Measurements from ENCODE around the gene CARD9.
A peak's percentile ranks its signal among the peaks of the same experiment; 100 is the strongest.

The CARD9 gene

DNA sequence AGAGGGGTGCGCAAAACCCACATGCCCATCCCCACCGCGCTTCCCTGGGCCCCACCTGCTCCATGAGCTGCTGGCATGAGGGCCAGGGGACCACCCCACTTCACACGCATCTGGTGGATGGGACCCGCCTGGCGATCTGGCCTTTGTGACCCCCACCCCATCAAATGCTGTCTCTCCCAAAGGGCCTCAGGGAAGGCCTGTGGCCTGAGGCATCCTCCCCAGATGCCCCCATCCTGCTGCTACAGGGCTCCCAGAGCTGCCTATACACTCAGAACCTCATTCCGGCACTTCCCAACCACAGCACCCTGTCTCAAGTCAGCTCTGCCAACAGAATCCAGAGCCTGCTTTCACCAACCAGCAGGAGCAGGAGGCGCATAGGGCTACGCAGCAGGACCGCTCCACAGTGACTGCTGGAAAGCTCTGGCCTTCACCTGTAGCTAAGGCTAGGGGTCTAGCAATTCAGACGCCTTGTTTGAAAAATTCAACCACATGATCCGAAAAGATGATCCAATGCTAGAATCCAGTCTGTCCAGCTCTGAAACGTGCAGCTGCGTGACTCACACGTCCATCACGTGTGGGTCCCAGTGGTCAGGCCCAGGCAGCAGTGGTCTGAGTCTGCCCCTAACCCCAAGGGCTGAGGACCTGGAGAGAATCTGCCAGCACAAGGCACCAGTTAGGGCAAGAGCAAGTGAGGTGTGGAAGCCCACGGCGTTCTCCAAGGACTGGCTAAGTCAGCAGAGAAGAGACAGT, 27.9 kb upstream of the CARD9 start:
- DNase-seq (ENCODE audit: low read depth in 3 of 3) = no peak

DNA sequence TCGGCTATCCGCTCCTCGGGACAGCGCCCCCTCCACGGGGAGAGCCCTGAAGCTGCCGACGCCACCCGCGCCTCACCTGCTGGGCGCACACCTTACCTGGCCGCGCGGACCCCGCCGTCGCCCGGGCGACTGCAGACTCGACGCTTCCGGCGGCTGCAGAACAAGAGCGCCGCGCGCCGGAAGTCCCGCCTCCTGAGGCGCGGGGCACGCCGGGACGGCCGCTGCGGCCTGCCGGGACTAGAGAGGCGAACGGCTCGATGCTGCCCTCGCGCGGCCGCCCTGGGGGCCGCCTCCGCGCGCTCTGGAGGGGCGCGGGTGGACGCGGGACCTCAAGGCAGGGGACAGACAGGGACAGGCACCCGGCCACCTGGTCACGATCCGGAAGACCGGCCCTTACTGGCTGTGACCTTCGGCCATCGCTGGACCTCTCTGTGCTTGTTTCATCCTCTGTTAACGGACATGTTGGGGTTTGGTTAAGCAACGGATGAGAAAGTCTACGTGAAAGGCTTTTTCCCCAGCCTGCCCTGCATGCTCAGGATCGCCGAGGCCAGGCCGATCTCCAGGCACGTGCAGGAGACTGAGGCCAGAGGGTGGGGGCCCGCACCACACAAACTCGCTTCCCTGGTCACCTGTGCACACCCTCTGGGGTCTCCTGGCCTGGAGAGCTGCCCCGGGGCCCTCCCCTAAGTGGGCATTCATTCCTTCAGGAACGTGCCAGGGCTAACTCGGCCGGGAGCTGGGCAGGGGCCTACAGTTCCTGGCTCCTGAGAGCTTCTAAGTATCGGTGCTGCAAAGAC, 26.8 kb upstream of the CARD9 start, which contains the start of gene SNAPC4:
Gene SNAPC4, minus strand, starts transcription at position 133 of the 797 bp plus-strand sequence. CDS start 1,742 bp downstream, outside the sequence.
- DNase-seq (ENCODE audit: low read depth in 3 of 3) = peak; percentile 73 to 85 (median 74)

DNA sequence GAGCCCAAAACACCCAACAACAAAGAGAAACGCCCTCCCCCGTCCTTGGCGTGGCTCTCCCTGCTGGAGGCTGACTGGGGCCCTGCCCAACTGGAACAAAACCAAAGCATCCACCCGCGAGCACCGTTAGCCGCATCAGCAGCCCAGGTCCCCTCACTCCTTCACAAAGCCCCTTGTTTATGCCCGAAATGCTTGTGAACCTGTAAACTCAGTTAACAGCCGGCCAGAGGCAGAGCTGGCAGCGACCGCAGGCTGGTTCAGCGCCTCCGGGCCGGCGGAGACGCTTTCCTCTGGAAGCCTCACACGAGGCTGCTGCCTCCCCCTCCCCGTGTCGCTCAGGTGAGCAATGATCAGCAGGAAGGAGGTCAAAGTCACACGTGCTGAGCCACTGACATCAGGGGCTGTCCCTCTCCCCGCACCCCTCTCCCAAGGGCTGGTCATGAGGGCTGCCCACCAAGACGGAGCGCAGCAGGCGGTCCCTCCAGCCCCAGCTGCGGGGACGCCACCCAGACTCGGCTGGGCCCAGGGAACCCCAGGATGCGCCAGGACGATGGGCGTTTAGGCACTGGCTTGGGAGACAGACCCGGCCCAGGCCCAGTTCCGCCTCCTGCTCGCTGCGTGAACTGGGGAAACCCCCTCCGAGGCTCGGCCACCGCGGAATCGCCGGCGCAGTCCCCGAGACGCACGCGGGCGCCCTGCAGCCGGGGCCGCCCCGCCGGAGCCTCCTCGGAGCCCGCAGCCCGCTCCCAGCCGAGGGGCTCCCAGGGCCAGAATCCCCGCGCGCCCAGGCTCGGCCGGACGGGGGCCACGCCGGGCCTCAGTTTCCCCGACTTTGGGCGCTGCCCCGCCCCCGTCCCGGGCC, 25.9 kb upstream of the CARD9 start:
- peak in 1 of 3 experiments; percentile 49 for DNase-seq (ENCODE audit: low read depth in 3 of 3)

DNA sequence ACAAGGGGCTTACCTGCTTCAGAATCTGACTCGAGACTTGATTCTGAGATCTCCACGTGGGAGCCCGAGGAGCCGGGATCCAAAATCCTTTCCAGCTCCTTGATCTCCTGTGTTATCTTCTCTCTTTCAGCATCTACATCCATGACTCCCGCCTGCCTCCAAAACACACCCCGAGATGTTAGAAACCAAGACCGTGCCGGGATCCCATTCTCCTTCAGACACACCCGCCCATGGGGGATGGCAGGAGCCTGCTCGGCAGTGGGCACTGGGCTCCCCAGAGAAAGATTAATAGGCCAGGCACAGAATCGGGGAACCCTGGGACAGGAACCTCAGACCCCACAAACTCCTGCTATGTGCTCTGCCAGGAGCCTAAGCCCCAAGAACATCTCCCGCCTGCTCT, 24.8 kb upstream of the CARD9 start:
- DNase-seq (ENCODE audit: low read depth in 3 of 3) = no peak

DNA sequence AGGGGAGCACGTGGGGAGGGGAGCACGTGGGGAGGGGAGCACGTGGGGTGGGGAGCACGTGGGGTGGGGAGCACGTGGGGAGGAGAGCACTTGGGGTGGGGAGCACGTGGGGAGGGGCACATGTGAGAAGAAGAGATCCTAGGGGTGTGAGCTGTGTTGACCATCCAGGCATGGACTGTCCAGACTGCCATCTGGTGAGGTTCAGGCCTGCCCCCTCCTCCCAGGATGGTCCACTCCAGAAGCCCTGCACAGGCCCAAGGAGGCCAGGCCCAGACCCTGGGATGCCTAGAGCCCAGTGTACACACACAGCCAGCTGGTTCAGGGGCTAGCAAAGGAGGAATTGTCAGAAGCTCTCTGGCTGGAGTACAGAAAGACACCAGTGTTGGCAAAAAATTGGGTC, 24.2 kb upstream of the CARD9 start:
- no peak for DNase-seq (ENCODE audit: low read depth in 3 of 3)

DNA sequence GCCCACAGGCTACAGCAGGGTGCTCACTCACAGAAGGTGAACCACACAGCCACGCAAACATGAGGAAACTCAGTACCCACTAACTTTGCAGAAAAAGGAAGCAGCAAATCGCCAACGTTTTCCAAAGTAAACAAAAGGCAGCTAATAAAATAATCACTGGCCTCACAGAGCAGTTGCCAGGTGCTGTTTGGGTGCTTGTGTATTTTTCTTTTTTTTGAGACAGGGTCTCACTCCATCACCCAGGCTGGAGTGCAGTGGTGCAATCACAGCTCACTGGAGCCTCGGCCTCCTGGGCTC, 22.7 kb upstream of the CARD9 start:
- no peak for DNase-seq (ENCODE audit: low read depth in 3 of 3)

DNA sequence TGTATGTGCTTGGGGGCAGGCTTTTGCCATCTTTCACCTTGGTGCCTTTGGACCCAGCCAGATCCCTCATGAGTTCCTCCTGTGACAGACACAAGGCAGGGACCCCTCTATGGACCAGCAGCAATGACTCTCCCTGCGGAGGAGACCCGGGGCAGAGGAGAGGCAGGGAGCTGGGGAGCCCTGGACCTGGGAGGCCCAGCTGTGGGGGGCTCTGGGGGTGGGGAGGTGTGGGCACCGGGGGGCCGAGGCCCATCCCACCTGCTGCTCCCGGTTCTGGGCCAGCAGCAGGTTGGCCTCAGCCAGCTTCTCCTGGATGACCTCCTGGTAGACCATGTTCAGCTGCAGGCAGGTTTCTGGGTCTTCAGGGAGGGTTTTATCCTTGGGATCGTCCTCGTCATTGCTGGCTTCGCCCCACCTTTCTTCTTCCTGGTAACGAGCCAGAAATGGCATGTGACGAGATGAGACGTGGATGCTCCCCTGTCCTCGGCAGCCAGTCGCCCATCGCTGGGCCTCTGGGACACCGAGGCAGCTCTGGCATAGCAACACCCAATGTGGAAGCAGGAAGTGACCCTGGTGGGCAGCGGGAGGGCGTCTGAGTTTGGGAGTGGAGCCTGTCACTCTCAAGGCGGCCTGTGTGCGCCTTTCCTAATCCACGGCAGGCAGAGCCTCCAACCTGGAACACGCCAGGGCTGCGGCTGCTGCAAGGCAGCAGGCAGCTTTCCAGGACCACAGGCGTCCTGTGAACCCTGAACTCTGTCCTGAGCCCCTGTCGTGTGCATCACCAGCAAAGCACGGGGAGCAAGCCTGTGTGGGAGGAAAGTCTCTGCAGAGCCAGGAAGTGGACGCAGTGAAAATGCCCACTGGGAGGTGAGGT, 22.1 kb upstream of the CARD9 start:
- DNase-seq (ENCODE audit: low read depth in 3 of 3) = no peak

DNA sequence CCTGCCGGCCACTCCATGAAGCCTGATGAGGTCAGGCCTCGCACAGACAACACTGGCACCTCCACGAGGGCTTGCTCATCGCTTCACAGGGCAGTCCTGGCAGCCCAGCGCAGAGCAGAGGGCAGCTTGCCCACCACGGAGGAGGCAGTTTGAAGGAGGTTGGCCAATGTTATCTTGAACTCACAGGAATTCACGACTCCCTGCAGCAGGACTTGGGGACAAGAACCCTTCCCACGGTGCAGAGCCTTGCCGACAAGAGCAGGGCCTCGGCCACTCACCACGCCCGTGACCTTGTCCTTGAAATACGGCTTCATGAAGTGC, 21.5 kb upstream of the CARD9 start:
- DNase-seq (ENCODE audit: low read depth in 3 of 3) = no peak

DNA sequence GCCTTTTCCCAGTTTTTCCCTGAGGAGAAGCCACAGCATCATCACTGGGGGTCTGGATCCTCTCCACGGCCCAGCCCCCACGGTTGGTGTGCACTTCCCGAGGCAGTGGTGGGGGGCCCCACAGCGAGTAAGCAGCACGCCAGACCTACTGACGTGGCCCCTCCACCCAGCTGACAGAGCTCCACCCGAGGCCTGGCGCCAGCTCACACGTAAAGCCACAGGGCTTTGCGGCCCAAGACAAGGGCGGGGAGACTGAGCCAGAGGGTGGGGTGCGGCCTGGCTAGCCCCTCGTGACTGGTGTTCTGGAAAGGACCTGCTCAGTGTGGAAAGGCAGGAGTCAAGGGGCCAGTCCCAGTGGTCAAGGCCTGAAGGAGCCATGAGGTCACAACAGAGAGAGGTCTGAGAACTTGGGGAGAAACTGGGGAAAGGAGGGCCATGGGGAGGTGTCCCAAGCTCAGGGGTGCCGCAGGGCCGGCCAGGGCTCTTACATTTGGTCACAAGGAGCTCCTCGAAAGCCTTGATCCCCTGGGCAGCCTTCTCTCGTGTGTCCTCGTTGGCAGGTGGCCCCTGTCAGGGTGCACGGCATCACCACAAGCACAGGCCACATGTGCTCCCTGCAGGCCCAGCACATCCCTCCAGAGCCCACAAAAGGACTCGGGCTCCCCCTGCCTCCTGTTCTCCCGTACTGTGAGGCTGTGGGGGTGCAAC, 21.0 kb upstream of the CARD9 start:
- no peak for DNase-seq (ENCODE audit: low read depth in 3 of 3)

DNA sequence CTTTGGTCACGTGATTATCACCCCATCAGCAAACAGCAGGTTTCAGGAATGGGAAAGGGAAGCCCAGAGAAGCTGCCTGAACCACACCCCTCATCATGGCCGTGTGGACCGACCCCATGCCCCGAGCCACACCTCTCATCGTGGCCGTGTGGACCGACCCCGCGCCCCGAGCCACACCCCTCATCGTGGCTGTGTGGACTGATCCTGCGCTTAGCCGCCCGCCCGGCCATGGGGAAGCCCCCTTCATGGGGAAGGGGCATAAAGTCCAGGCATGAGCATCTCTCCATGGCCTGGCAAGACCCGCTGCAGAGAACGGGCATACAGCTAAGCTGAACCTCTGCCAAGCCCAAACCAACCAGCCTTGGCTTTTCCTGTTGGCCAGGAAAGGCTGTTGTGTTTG, 20.1 kb upstream of the CARD9 start:
- DNase-seq (ENCODE audit: low read depth in 3 of 3) = no peak

DNA sequence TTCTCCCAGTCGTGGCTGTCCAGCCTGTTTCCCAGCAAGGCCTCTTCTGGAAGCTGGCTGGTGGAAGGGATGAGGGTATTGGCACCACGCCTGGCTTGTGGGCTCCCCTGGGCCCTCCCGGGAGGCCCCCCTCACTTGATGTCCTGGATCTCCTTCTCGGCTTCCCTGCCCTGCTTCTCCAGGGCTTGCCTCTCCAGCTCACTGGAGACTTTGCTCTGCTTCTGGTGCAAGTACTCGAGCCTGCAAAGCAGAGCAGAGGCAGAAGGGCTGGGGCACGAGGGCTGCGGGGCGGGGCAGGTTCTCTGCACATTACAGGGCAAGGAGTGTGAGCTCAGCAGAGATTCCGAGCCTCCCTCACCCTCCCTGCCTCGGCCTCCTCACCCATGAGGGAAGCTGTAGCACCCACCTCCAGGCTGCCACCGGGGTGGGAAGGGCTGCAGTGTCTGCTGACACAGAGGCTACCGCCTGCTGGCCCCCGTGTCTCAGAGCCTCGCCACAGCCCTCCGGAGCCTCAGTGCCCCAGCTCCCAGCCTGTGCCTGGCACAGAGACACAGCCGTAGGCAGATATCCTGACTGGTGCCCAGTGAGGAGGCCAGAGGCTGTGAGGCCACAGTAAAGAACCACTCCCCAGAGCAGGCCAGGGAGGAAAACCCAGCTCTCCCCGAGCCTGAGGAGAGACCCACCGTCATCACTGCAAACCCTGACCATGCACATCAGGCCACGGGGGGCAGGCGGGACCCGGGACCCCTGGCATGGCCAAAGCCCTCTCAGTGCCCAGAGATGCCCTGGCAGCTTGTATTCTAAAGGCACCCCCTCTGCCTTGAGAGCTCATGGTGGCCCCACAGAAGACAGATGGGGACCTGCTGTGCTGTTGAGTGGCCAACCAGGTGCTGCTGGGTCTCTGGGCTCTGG, 19.3 kb upstream of the CARD9 start:
- DNase-seq (ENCODE audit: low read depth in 3 of 3) = no peak

DNA sequence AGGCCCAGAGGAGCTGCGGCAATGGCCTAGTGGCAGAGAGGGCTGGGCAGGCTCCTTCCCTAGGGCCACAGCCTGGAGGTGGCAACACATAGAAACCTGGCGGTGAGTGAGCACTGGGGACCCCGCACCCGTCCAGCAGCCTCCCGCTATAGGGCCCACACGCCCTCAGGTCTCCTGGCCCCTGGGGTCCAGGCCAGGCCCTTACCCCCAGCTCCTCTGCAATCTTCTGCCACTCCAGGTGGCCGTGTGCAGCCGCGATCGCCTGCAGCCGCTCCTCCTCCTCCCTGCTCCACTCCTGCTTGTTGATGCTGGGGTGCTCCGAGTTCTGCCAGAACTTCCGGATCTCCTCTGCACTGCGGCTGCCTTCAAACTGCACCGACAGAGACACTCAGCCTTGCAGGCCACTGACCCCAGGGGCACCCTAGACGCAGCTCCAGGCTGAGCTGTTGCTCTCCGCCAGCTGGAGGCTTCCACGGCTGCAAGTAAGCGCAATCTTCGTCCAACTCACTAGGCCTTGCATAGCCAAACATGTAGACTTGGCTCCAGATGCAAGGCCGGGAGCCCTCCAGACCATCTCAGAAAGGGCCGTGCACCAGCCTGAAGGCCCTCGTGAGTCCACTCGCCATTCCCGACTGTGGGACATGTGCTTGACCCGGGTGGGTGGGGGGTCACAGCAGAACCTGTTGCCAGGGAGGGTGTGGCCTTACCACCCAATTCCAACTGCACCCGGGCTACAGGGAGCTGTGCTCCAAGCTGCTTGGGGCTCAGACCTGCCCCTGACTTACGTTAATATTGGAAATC, 18.5 kb upstream of the CARD9 start:
- DNase-seq (ENCODE audit: low read depth in 3 of 3) = no peak

DNA sequence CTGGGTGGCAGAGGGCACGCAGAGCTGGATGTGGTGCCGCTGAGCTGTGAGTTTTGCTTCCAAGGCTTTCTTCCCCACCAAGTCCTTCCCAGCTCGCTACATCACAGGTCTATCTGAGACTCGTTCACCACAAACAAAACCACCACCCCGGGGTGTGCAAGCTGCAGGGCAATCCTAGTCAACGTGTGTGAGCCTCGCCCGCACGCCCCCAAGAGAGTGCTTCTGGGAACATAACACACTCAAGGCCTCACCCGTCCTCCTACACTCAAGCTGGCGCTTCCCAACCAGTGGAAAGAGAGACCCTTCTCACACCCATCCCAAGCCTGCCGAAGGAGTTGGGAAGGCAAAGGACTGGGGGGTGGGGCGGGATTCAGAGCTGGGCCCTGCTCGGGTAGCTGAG, 15.9 kb upstream of the CARD9 start:
- no peak for DNase-seq (ENCODE audit: low read depth in 3 of 3)

DNA sequence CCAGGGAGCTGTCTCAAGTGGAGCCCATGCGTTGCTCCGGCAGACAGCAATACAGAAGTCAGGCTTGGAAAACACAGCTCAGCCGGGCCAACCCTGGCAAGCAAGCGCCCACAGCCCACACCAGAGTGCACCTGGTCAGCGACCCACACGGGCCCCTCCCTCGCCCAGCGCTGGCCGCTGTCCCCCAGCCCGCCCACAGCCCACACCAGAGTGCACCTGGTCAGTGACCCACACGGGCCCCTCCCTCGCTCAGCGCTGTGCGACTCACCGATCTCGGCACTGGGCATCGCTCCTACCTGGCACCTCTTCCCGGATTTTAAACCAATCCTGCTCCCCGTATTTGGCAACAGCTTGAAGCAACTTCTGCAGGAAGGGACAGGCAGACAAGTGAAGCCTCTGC, 13.7 kb upstream of the CARD9 start:
- no peak for DNase-seq (ENCODE audit: low read depth in 3 of 3)

DNA sequence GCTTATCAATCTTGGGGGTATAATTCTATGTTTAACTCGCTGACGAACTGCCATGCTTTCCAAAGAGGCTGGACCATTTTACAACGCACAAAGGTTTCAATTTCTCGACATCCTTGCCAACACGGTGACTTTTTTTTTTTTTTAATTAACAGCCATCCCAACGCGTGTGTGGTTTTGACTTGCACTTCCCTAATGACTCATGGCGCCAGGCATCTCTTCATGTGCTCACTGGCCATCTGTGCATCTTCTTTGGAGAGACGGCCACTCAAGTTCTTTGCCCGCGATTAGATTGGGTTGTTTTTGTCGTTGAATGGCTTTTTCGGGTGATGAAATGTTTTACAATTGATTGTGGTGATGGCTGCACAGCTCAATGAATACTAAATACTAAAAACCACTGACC, 12.5 kb upstream of the CARD9 start:
- no peak for DNase-seq (ENCODE audit: low read depth in 3 of 3)

DNA sequence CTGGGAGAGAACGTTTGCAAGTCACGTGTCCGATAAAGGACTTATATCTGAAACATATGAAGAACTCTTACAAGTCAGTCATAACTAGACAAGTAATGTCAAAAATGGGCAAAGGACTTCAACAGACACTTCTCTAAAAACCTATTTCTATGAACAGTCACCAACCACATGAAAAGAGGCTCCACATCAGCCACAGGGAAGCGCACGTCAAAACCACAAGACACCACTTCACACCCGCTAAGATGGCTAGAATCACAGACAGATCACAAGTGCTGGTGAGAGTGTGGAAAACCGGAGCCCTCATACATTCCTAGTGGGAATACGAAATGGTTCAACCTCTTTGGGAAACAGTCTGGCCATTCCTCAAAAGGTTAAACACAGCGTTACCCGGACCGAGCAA, 11.5 kb upstream of the CARD9 start:
- peak in 1 of 3 experiments; percentile 26 for DNase-seq (ENCODE audit: low read depth in 3 of 3)

DNA sequence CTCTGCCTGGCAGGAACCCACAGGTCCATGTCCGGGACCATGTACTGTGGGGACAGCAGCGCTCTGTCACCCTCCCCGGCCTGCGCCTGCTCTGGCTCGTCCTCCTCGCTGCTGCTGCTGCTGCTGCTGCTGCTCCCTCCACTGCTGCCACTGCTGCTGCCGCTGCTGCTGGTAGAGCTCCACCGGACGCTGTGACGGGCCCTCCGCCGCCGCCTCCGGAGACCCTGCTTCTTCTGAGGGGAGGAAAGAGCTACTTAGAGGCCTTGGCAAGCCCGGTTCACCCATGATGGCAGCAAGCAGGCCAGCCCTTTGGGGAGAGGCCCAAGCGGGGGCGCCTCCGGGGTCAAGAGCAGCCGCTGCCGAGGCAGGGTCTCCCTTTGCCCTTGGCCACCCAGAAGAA, 10.0 kb upstream of the CARD9 start:
- DNase-seq (ENCODE audit: low read depth in 3 of 3) = no peak

DNA sequence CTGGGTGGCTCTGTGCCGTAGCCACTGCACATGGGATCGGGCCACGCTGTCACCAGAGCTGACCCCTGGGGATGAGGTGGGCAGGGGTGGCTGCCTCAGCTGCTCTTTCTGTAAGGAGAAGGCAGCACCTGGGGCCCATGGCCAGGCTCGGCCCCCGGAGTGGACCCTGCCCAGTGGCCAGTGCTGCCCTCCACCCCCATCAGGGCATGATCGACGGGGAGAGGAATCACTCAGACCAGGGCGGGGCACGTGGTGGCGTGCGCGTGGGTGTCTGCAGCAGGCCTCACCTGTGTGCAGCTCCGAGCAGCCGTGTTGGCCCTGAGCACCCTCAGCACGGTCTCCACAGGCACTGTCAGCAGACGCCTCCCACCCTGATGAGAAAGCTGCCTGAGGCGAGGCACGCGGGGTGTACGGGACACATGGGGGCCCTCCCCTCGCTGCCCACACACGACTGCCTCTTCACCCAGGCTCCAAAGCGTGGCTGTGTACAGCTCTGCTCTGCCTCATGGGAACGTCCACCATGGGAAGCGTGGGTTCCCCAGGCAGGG, 8.6 kb upstream of the CARD9 start:
- DNase-seq (ENCODE audit: low read depth in 3 of 3) = no peak

DNA sequence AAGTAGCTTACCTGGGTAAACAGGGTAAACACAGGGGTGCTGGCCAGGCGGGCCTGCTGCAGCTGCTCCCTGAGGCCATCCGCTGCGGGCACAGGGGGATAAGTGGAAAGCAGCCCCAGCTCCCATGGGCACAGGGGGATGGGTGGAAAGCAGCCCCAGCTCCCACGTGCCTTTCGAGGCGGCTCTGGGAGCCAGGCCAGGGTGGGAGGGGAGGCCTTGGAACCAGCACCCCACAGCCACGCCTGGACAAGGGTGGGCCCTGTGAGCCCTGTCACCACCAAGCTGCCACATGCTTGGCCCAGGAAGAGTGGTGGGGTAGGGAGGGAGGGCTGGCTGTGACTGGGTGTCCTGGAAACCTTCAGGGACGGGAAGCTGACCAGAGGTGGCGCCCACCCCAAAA, 7.8 kb upstream of the CARD9 start:
- no peak for DNase-seq (ENCODE audit: low read depth in 3 of 3)
